HG03064 (cell line): ENCODE data around the gene PABPN1L.
"Not testable (repeated sequence)": the region's sequence is repeated elsewhere in the genome, so short reads cannot be mapped to it uniquely, and the experiment has no call there.

ENCODE experiments used
- ATAC-seq: cut with Tn5 transposase; IDR thresholded peaks from one replicate; pipeline ENCODE4 v1.9.1; 2021; ENCODE audit warnings: low read depth; ENCODE audit not compliant: unreplicated experiment

Gene PABPN1L

GRCh38 chr16:88901718-88902337, 35.4 kb upstream of the PABPN1L start:
- no peak for ATAC-seq

- no peak for ATAC-seq
Observed at GRCh38 chr16:88900662-88901052, 34.2 kb upstream of the PABPN1L start.

- ATAC-seq = no peak
Observed at GRCh38 chr16:88899901-88900661, 33.6 kb upstream of the PABPN1L start.

- no peak for ATAC-seq
Observed at GRCh38 chr16:88897696-88898425, 31.4 kb upstream of the PABPN1L start.

GRCh38 chr16:88896238-88897070, 30.0 kb upstream of the PABPN1L start:
- ATAC-seq = no peak

- ATAC-seq = no peak
Observed at GRCh38 chr16:88895335-88895734, 28.9 kb upstream of the PABPN1L start.

- no peak for ATAC-seq
Observed at GRCh38 chr16:88894681-88895300, 28.3 kb upstream of the PABPN1L start.

- ATAC-seq = not testable (repeated sequence)
Observed at GRCh38 chr16:88894266-88894665, 27.8 kb upstream of the PABPN1L start.

- no peak for ATAC-seq
Observed at GRCh38 chr16:88893127-88893968, 26.9 kb upstream of the PABPN1L start.

GRCh38 chr16:88892065-88892464, 25.6 kb upstream of the PABPN1L start:
- no peak for ATAC-seq

GRCh38 chr16:88891083-88891482, 24.6 kb upstream of the PABPN1L start:
- no peak for ATAC-seq

GRCh38 chr16:88889702-88890352, 23.4 kb upstream of the PABPN1L start:
- not testable (repeated sequence) for ATAC-seq

- ATAC-seq = no peak
Observed at GRCh38 chr16:88888461-88889387, 22.3 kb upstream of the PABPN1L start.

- ATAC-seq = no peak
Observed at GRCh38 chr16:88888057-88888456, 21.6 kb upstream of the PABPN1L start.

GRCh38 chr16:88886845-88887521, 20.5 kb upstream of the PABPN1L start:
- no peak for ATAC-seq

- no peak for ATAC-seq
Observed at GRCh38 chr16:88886420-88886844, 20.0 kb upstream of the PABPN1L start.

GRCh38 chr16:88885693-88886280, 19.3 kb upstream of the PABPN1L start:
- no peak for ATAC-seq
